GM21786 (cell line): ENCODE data around the gene ARHGAP42.

Experiments used
- ATAC-seq: cut with Tn5 transposase; IDR thresholded peaks from one replicate; pipeline ENCODE4 v1.9.1; 2021; ENCODE audit not compliant: unreplicated experiment

The ARHGAP42 gene

GRCh38 chr11:100902454-100903141 is 215.5 kb downstream of the ARHGAP42 start:
- ATAC-seq = no peak

GRCh38 chr11:100903284-100903683 is 216.2 kb downstream of the ARHGAP42 start:
- no peak for ATAC-seq

- ATAC-seq = no peak
Observed at GRCh38 chr11:100905684-100906083, 218.6 kb downstream of the ARHGAP42 start.

GRCh38 chr11:100908746-100909145 is 221.7 kb downstream of the ARHGAP42 start:
- no peak for ATAC-seq

- ATAC-seq = peak; percentile 90
Observed at GRCh38 chr11:100910808-100911207, 223.7 kb downstream of the ARHGAP42 start.

- ATAC-seq = no peak
Observed at GRCh38 chr11:100914415-100915110, 227.5 kb downstream of the ARHGAP42 start.

- no peak for ATAC-seq
Observed at GRCh38 chr11:100918551-100919500, 231.7 kb downstream of the ARHGAP42 start.

- ATAC-seq = no peak
Observed at GRCh38 chr11:100920593-100920992, 233.5 kb downstream of the ARHGAP42 start.

- no peak for ATAC-seq
Observed at GRCh38 chr11:100922121-100922520, 235.0 kb downstream of the ARHGAP42 start.

GRCh38 chr11:100923555-100923954 is 236.5 kb downstream of the ARHGAP42 start:
- no peak for ATAC-seq

GRCh38 chr11:100925935-100926334 is 238.8 kb downstream of the ARHGAP42 start:
- ATAC-seq = peak; percentile 76

GRCh38 chr11:100927579-100927978 is 240.5 kb downstream of the ARHGAP42 start:
- no peak for ATAC-seq

- no peak for ATAC-seq
Observed at GRCh38 chr11:100928426-100928825, 241.3 kb downstream of the ARHGAP42 start.

- ATAC-seq = peak; percentile 59
Observed at GRCh38 chr11:100929377-100929776, 242.3 kb downstream of the ARHGAP42 start.

- no peak for ATAC-seq
Observed at GRCh38 chr11:100930185-100930778, 243.2 kb downstream of the ARHGAP42 start.

GRCh38 chr11:100932474-100933100 is 245.5 kb downstream of the ARHGAP42 start:
- peak; percentile 39 for ATAC-seq

GRCh38 chr11:100936781-100937180 is 249.7 kb downstream of the ARHGAP42 start:
- no peak for ATAC-seq

GRCh38 chr11:100939571-100939970 is 252.5 kb downstream of the ARHGAP42 start:
- ATAC-seq = no peak

- ATAC-seq = no peak
Observed at GRCh38 chr11:100940111-100940510, 253.0 kb downstream of the ARHGAP42 start.

- ATAC-seq = no peak
Observed at GRCh38 chr11:100941033-100941432, 253.9 kb downstream of the ARHGAP42 start.

GRCh38 chr11:100942016-100942415 is 254.9 kb downstream of the ARHGAP42 start:
- no peak for ATAC-seq
